Kidney epithelial cell (primary cell): ENCODE measurements around the gene ZMIZ1. TPM values are rescaled to one million over a fixed set of nuclear protein-coding genes. Genes with fewer than 3 reads are reported as not detected.

ENCODE experiments used
- DNase-seq: peaks from one replicate; pipeline ENCODE4 v3.0.0-alpha.2; 2010; ENCODE audit warnings: low read depth
- H3K27me3 ChIP-seq: 2 replicates; pipeline ENCODE4 v1.6.0; 2011; ENCODE audit warnings: low read length; ENCODE audit not compliant: control insufficient read depth, insufficient read depth
- H3K36me3 ChIP-seq: 2 replicates; pipeline ENCODE4 v1.5.1; 2011; ENCODE audit warnings: low read length; ENCODE audit not compliant: control insufficient read depth, insufficient read depth
- H3K4me3 ChIP-seq: 2 replicates; pipeline ENCODE4 v1.5.1; 2011; ENCODE audit warnings: low read depth, mild to moderate bottlenecking, control low read depth, low read length
- total RNA-seq: library from RNA; depleted of rRNA; stranded (reverse); fragments of >200 nt; gene quantifications from 2 replicates; pipeline ENCODE4 v1.2.3, GENCODE V29; 2015
- TF ChIP-seq, protein P1 (sequence below): IDR thresholded peaks from 2 replicates; pipeline ENCODE4 v1.5.1; 2011; ENCODE audit warnings: mild to moderate bottlenecking, moderate library complexity, low read length, control low read depth, inconsistent platforms; ENCODE audit not compliant: insufficient read depth, poor library complexity, severe bottlenecking

Gene ZMIZ1
- total RNA-seq, 1 donor from 2014 or later = 57.5 TPM

DNA sequence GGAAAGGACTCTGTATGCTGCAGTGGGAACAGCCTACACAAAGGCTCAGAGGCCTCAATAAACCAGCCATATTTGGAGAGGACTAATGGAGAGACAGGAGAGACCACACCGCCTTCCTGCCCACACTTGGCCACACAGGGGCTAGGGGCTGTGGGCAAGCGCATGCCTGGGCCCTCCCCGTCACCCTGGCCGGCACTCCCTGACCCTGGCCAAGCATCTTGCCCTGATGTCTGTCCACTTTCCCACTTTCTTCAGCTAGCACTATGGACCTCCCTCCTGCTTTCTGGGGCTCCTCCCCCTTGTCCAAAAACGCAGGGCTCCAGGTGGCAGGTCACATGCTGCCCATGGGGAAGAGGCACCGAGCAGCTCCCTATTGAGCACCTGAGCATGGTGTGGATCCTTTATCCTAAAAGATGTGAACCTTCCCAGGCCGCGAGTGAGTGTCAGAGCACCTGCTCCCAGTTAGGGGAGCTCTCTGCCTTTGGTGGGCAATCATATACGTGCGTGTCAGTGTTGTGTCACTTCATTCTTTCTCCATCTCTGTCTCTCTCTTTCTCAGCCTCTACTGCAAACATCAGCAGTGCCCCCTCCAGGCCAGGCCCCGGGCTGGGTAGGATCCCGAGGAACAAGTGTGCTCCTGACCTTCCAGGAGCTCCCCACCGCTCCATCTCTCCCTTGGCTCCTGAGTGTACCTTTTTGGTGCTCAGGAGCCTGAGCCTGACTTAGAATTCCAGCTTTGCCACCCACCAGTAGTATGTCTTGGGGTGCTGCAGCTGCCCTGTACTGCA, 74.0 kb downstream of the ZMIZ1 start:
- no peak for DNase-seq
- Histone ChIP-seq H3K27me3 (no peaks in the 10 kb centered on the region), H3K36me3 (peaks cover 4% of the 10 kb centered on the region), H3K4me3 (no peak overlapping the region)
- TF ChIP-seq, protein P1, sequence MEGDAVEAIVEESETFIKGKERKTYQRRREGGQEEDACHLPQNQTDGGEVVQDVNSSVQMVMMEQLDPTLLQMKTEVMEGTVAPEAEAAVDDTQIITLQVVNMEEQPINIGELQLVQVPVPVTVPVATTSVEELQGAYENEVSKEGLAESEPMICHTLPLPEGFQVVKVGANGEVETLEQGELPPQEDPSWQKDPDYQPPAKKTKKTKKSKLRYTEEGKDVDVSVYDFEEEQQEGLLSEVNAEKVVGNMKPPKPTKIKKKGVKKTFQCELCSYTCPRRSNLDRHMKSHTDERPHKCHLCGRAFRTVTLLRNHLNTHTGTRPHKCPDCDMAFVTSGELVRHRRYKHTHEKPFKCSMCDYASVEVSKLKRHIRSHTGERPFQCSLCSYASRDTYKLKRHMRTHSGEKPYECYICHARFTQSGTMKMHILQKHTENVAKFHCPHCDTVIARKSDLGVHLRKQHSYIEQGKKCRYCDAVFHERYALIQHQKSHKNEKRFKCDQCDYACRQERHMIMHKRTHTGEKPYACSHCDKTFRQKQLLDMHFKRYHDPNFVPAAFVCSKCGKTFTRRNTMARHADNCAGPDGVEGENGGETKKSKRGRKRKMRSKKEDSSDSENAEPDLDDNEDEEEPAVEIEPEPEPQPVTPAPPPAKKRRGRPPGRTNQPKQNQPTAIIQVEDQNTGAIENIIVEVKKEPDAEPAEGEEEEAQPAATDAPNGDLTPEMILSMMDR = peak; percentile 20

DNA sequence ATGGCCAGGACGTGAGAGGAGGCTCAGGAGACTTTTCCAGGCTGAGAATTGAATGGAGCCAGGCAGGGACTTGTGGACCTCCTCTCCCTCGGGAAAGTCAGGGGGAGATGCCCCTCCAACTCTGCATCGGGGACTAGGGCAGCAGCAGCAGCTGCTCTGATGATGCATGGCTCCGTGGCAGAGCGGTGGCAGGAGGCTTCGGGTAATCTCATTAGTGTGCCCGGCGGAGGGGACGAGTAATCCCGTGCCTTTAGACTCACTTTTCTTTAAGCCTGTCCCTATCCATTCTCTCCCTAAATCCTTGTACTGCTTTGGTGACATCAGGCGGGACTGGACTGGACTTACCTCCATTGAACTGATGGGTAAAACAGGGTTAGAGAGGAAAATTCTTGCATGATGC, 75.1 kb downstream of the ZMIZ1 start:
- Histone ChIP-seq H3K4me3 (no peak overlapping the region), H3K36me3 (peaks cover 4% of the 10 kb centered on the region), H3K27me3 (no peaks in the 10 kb centered on the region)
- DNase-seq = no peak
- TF ChIP-seq, protein P1 = no peak

DNA sequence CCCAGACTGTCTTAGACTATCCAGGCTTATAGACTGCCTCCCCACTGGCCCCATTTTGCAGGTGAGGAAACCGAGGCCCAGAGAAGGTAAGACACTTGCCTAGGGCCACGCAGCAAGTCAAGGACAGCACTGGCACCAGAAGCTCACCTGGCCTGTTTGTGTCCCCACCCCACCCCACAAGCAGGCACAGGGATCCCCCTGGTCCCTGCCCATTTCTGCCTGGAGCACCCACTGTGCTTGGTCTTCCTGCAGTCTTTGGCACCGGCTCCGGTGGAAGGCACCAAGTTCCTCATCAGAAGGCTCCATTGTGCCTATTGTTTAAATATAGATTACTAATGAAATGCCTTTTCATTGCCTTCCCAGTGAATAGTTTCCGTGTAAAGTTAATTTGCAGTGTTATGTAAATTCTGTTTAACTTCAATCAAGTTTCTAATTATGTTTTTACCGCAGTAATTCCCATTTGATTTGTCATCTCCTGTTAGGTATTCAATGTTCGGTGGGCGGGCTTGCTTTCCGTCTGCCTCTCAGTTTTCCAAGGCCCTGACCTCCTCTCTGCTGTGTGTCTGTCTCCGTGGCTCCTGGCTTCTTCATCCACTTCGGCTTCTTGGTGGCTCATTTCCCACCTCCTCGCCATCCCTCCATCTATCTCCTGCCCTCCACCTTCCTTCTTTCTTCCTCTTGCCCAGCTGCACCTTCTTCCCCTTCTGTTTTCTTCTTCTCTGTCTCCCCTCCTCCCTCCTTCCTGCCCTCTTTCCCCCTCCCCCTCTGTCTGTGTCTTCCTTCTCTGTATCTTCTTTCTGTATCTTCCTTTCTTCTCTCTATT, 75.8 kb downstream of the ZMIZ1 start:
- peaks cover 4% of the 10 kb centered on the region for H3K36me3 ChIP-seq
- TF ChIP-seq, protein P1 = no peak

DNA sequence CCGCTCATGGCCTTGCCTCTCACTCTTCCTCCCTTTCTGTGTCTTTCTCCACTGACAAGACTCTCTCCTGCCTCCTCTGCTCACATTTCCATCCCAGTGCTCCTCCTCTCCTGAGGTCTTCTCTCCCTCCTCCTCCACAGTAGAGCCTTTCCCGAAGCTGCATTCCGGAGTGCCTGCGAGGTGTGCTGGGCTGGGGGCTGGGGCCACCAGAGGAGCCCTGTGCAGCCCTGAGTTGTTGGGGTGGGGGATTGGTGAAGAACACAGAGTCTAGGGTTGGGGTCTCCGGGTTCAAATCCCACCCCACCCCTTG, 76.4 kb downstream of the ZMIZ1 start:
- no peak for DNase-seq
- H3K4me3 ChIP-seq = no peak overlapping the region
- no peaks in the 10 kb centered on the region for H3K27me3 ChIP-seq
- TF ChIP-seq, protein P1 = no peak
- H3K36me3 ChIP-seq = peaks cover 4% of the 10 kb centered on the region

More for the DNA sequence above, 75.8 kb downstream of the ZMIZ1 start:
- H3K4me3 ChIP-seq = no peak overlapping the region
- DNase-seq = no peak
- H3K27me3 ChIP-seq = no peaks in the 10 kb centered on the region

DNA sequence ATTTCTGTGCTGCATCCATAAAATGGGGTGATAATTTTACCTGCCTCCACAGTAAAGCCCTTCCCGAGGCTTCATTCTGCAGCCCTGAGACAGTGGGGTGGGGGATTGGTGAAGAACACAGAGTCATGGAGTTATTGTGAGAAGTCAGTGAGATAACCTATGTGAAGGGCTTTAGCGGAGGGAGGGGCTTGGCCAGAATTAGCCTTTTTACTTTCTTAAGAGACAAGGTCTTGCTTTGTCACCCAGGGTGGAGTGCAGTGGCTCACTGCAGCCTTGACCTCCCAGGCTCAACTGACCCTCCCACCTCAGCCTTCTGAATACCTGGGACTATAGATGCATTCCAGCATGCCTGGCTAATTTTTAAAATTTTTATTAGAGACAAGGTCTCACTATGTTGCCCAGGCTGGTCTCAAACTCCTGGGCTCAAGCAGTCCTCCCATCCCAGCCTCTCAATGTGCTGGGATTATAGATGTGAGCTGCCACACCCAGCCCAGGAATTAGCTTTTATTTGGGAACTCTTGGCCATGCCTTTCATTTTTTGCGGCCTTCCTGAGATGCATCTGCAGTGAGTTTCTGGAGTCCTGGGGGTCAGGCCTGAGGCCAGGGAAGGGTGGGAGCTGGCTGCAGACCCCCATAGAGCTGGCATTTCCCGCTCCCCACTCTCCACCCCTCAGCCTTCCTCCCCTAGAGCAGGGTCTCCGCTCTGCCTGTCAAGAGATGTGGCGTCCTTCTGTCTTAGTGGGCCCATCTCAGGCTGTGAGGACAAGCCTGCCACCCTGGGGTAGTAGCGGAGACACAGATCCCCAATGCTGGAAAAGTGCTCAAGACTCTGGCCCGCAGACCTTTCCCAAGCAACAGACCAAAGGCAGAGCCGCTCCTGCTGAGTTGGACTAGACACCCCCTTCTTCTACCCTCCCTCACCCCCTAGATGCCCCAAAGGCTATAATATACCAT, 77.0 kb downstream of the ZMIZ1 start:
- H3K36me3 ChIP-seq = peaks cover 3% of the 10 kb centered on the region

More for the DNA sequence above, 77.0 kb downstream of the ZMIZ1 start:
- TF ChIP-seq, protein P1 = no peak
- DNase-seq = no peak
- no peaks in the 10 kb centered on the region for H3K27me3 ChIP-seq
- no peak overlapping the region for H3K4me3 ChIP-seq
